ENCODE results near the gene SLC36A3. TPM values are rescaled to one million over a fixed set of nuclear protein-coding genes. Genes with fewer than 3 reads are reported as not detected.

SLC36A3 gene
- total RNA-seq = not detected in 2 replicates

DNA sequence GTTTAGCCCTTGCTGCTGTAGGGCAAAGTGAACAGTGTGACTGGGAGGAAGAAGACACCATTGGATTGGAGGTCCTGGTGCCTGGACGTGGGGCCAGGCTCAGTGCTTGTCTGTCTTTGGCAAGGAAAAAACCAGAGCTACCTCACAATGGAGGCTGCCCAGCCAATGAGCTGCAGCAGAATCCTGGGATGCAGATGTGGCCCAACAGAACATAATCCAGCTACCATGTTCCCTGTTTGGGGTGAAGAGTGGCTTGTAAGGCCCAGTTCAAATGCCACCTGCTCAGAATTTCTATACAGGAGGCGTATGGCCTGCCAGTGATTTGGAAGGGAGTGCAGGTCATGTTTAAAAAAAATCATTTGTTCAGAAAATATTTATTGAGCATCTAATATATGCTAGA lies at the start of gene SLC36A3:
TSS of gene SLC36A3 (minus strand) at position 101 of the 400 bp plus-strand sequence. CDS start 412 bp downstream, outside the sequence.
- H3K27ac Mint-ChIP-seq = no peak within 1 kb of the TSS
- intact Hi-C loops (cut with micrococcal nuclease) = no loop called here
- DNase-seq (ENCODE audit: low spot score) = no peak

DNA sequence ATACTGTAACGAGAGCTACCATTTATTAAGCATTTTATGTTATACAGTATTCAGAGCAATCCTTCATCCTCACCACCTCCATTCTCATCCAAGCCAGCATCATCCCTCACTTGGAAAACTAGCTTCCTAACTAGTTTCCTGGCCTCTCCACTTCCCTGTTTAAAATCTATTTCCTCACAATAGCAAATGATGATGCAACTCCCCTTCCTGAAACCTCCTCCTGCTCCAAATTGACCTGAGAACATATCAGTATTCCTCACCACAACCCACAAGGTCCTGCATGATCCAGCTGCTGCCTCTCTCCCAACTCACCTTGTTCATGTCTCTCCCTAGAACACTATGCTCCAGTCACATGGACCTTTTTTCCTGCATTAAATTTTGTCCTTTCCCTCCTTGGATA lies 48.1 kb upstream of the SLC36A3 start:
- DNase-seq (ENCODE audit: low spot score) = no peak
- no peaks in the 10 kb centered on the region for H3K9me3 Mint-ChIP-seq
- peaks cover 9% of the 10 kb centered on the region for H3K27me3 Mint-ChIP-seq (ENCODE audit: low read depth)
- H3K4me1 Mint-ChIP-seq (ENCODE audit: low read depth) = no peaks in the 10 kb centered on the region
- H3K4me3 Mint-ChIP-seq (ENCODE audit: low read depth) = no peak overlapping the region
- no peak overlapping the region for H3K27ac Mint-ChIP-seq
- intact Hi-C loops (cut with micrococcal nuclease) = no loop called here
- H3K36me3 Mint-ChIP-seq (ENCODE audit: low read depth) = no peaks in the 10 kb centered on the region

More for the DNA sequence above, at the start of gene SLC36A3:
- Mint-ChIP-seq H3K9me3 (no peaks in the 10 kb centered on the region), H3K4me3 (ENCODE audit: low read depth) (no peak within 1 kb of the TSS), H3K4me1 (ENCODE audit: low read depth) (no peaks in the 10 kb centered on the region), H3K36me3 (ENCODE audit: low read depth) (no peaks in the 10 kb centered on the region), H3K27me3 (ENCODE audit: low read depth) (peaks cover 47% of the 10 kb centered on the region)

DNA sequence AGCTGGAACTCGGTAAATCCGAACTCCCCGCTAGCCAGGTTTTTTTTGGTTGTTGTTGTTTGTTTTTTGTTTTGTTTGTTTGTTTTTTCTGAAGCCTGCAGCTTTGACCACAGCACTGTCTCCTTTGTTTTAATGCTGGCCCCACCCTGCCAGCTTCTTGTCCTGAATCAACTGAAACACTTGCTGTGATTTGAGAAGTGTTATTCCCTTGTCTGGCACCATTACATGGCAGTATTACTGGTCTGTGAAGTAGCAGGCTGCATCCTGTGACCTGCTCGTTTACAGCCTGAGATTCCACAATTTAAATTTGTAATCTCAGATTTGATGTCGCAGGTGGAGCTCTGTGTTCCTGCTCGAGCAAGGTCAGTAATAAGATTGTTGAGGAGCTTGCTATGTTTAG lies 45.2 kb upstream of the SLC36A3 start:
- H3K27me3 Mint-ChIP-seq (ENCODE audit: low read depth) = peaks cover 20% of the 10 kb centered on the region
- H3K9me3 Mint-ChIP-seq = no peaks in the 10 kb centered on the region
- no peak overlapping the region for H3K4me3 Mint-ChIP-seq (ENCODE audit: low read depth)

DNA sequence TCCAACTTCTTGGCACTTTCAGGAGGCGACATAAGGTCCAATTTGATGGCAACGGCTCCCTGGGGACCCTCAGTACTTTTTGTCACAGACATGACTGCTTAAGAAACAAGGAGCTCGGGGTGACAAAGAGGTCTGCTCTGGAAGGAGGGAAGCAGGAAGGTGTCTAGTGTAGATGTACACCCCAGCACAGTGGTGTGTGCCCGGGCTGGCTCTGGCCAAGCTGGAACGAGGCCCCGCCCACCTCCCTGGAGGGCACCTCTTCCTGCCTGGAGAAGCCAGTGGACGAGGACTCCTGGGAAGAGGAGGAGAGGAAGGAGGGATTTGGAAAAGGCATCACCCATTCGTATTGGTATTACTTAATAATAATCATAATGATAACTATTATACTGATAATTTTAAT lies 43.8 kb upstream of the SLC36A3 start, which contains the start of gene SLC36A2:
TSS of gene SLC36A2 (minus strand) at position 191 of the 400 bp plus-strand sequence. CDS start at position 92, 99 bp downstream.
- intact Hi-C loops (cut with micrococcal nuclease) = no loop called here
- DNase-seq (ENCODE audit: low spot score) = no peak
- Mint-ChIP-seq H3K4me3 (ENCODE audit: low read depth) (no peak within 1 kb of the TSS), H3K9me3 (no peaks in the 10 kb centered on the region), H3K4me1 (ENCODE audit: low read depth) (no peaks in the 10 kb centered on the region), H3K27me3 (ENCODE audit: low read depth) (peaks cover 19% of the 10 kb centered on the region), H3K36me3 (ENCODE audit: low read depth) (no peaks in the 10 kb centered on the region), H3K27ac (no peak within 1 kb of the TSS)

More for the DNA sequence above, 45.2 kb upstream of the SLC36A3 start:
- Mint-ChIP-seq H3K27ac (no peak overlapping the region), H3K4me1 (ENCODE audit: low read depth) (no peaks in the 10 kb centered on the region), H3K36me3 (ENCODE audit: low read depth) (no peaks in the 10 kb centered on the region)
- DNase-seq (ENCODE audit: low spot score) = no peak
- intact Hi-C loops (cut with micrococcal nuclease) = no loop called here

DNA sequence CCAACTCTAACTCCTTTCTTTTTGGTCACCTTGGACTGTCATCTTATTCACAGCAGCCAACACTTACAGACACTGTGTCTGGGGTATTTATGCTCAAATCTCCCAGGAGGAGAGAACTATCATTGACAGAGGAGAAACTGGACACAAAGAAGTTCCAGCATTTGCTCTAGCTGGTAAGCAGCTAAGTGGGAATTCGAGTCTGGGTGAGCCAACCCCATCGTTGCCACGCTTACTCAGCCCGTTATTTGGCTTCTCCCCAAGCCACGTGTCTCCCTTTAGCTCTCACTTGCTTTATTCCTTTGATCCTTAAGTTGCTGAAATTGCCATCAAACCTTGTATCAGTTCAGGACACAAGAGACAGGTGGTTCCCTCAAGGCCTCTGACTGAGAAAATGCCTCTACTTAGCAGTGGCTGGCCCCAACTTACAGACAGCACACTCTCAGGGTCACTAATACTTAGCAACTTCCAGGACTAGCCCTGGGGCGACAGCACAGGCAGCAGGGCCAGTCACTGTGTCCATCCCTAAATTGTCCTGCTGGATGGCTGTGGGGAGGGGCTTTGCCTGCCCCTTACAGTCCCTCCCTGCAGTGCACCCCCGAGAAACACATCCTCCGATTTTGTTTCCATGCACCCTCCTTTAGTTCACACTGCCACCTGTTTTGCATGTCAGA lies 42.4 kb upstream of the SLC36A3 start:
- no peak overlapping the region for H3K27ac Mint-ChIP-seq
- intact Hi-C loops (cut with micrococcal nuclease) = no loop called here
- no peak overlapping the region for H3K4me3 Mint-ChIP-seq (ENCODE audit: low read depth)
- H3K9me3 Mint-ChIP-seq = no peaks in the 10 kb centered on the region
- no peaks in the 10 kb centered on the region for H3K4me1 Mint-ChIP-seq (ENCODE audit: low read depth)
- H3K36me3 Mint-ChIP-seq (ENCODE audit: low read depth) = no peaks in the 10 kb centered on the region
- H3K27me3 Mint-ChIP-seq (ENCODE audit: low read depth) = peaks cover 17% of the 10 kb centered on the region
- no peak for DNase-seq (ENCODE audit: low spot score)

DNA sequence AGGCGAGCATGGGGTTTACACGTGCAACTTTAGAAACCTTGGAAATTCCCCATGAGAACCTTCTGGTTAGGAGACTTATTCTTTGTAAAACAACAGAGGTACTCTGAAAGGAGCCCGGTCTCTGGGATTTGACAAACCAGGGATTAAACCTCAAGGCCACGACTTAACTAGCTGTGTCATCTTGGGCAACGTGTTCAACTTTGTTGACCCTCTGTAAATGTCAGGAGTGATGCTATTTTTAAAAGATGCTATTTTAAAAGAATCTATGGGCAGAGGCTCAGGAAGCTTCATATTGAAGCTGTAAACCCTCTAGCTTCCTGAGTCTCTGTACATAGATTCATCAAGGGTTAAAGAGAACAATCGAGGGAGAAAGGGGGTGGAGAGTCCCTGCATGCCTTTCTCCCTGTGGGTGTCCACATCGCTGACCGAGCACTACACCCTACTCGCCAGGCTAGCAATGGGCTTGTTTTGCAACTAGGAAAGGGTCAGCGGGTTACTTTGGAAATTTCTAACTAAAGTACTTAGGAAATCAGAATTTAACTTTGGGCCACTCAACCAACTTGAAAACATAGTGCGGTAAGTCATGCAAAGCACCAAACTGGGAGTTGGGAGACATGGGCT lies 41.7 kb upstream of the SLC36A3 start:
- DNase-seq (ENCODE audit: low spot score) = no peak
- Mint-ChIP-seq H3K4me3 (ENCODE audit: low read depth) (no peak overlapping the region), H3K27ac (no peak overlapping the region), H3K4me1 (ENCODE audit: low read depth) (no peaks in the 10 kb centered on the region), H3K9me3 (no peaks in the 10 kb centered on the region), H3K36me3 (ENCODE audit: low read depth) (no peaks in the 10 kb centered on the region), H3K27me3 (ENCODE audit: low read depth) (peaks cover 19% of the 10 kb centered on the region)
- intact Hi-C loops (cut with micrococcal nuclease) = no loop called here

DNA sequence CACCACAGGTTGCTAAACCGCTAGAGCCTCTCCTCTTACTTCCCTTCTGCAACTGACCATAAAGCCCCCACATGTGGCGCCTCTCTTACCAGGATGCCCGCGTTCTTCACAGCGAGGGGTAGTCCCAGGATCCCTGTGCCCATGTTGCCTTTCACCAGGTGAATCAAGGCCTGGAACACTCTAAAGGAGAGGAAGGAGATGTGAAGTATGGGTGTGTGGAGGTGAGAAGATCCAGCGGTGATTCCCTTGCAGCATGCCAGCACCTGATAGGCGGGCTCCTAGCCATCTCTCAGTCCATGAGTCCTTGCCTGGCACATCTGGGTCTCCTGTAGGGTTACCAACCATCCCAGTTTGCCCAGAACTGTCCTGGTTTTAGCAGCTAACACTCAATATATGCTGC lies 40.5 kb upstream of the SLC36A3 start:
- Mint-ChIP-seq H3K4me1 (ENCODE audit: low read depth) (peaks cover under 1% of the 10 kb centered on the region), H3K36me3 (ENCODE audit: low read depth) (no peaks in the 10 kb centered on the region), H3K9me3 (no peaks in the 10 kb centered on the region), H3K27ac (no peak overlapping the region), H3K27me3 (ENCODE audit: low read depth) (peaks cover 27% of the 10 kb centered on the region), H3K4me3 (ENCODE audit: low read depth) (no peak overlapping the region)
- no peak for DNase-seq (ENCODE audit: low spot score)
- intact Hi-C loops (cut with micrococcal nuclease) = no loop called here

DNA sequence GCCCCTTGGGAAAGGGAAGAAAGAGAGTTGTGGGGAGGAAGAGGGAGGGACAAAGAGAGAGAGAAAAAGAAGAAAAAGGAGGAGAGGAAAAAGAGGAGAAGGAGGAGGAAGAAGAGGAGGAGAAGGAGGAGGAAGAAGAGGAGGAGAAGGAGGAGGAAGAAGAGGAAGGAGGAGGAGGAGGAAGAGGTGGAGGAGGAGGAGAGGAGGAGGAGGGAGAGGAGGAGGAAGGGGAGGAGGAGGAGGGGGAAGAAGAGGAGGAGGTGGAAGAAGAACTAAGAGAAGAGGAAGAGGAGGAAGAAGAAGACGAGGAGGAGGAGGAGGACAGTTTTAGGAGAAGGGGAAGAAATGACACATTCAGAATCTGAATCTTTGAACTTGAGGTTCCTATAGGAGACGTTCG lies 36.4 kb upstream of the SLC36A3 start:
- H3K27ac Mint-ChIP-seq = no peak overlapping the region
- peaks cover 6% of the 10 kb centered on the region for H3K4me1 Mint-ChIP-seq (ENCODE audit: low read depth)
- no peak overlapping the region for H3K4me3 Mint-ChIP-seq (ENCODE audit: low read depth)
- H3K36me3 Mint-ChIP-seq (ENCODE audit: low read depth) = no peaks in the 10 kb centered on the region
- H3K9me3 Mint-ChIP-seq = no peaks in the 10 kb centered on the region
- intact Hi-C loops (cut with micrococcal nuclease) = no loop called here
- H3K27me3 Mint-ChIP-seq (ENCODE audit: low read depth) = peaks cover 23% of the 10 kb centered on the region
- DNase-seq (ENCODE audit: low spot score) = no peak

DNA sequence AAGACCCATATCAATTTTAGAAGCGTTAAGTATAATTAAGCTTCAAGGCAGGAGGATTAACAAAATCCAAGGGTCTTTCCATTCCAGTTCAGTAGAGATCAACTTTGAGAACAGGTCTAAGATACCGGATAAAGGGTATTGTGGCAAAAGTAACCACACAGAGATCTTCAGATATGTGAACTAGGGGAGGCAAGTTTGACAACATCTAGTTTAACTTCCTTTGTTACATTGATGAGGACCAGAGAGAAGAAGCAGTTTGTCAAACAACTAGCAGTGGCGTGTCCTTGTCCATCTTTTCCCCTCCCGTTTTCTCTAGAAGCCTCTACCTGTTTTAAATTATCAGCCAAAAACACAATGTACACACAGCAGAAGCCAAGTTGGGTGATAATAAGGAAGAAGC lies 35.2 kb upstream of the SLC36A3 start:
- no peaks in the 10 kb centered on the region for H3K9me3 Mint-ChIP-seq
- no peak overlapping the region for H3K27ac Mint-ChIP-seq
- no peak for DNase-seq (ENCODE audit: low spot score)
- peaks cover 6% of the 10 kb centered on the region for H3K4me1 Mint-ChIP-seq (ENCODE audit: low read depth)
- no peak overlapping the region for H3K4me3 Mint-ChIP-seq (ENCODE audit: low read depth)
- peaks cover 22% of the 10 kb centered on the region for H3K27me3 Mint-ChIP-seq (ENCODE audit: low read depth)
- intact Hi-C loops (cut with micrococcal nuclease) = no loop called here
- H3K36me3 Mint-ChIP-seq (ENCODE audit: low read depth) = no peaks in the 10 kb centered on the region

DNA sequence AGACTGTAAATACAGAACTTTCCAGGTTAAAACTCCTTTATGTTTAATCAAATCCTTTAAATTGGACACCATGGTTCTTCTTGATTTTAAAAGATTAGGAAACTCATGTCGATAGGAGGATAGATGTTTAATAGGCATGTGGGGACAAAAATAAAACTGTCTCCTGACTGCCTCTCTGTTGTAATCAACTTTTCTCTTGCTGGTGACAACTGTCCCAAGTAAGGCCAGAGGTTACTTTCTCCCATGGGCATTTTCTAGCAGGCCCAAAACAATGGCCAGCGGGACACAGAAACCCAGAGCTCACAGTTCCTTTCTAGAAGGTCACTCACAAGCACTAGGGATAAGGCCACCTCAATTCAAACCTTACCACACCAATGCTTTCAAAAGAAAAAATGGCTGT lies 29.3 kb upstream of the SLC36A3 start:
- no peak overlapping the region for H3K27ac Mint-ChIP-seq
- H3K4me3 Mint-ChIP-seq (ENCODE audit: low read depth) = no peak overlapping the region
- H3K36me3 Mint-ChIP-seq (ENCODE audit: low read depth) = no peaks in the 10 kb centered on the region
- H3K4me1 Mint-ChIP-seq (ENCODE audit: low read depth) = no peaks in the 10 kb centered on the region
- no peak for DNase-seq (ENCODE audit: low spot score)
- intact Hi-C loops (cut with micrococcal nuclease) = no loop called here
- no peaks in the 10 kb centered on the region for H3K9me3 Mint-ChIP-seq
- peaks cover 17% of the 10 kb centered on the region for H3K27me3 Mint-ChIP-seq (ENCODE audit: low read depth)

DNA sequence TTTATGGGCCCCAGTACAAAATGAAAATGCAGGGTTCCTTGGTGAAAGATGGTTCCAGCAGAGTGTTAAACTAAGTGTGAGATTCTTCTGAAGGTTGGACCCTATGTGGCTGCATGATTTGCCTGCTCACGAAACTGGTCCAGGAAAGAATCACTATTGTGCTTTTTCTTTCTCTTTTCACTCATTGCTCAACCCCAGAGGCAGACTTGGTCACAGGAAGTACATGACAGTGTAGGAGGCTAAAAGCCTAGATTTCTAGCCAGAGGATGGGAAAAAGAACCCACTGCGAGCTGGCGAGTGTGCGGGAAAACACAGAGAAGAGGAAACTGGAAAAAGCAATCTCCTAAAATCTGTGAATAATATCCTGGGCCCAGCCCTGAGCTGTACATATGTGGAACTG lies 25.2 kb upstream of the SLC36A3 start:
- intact Hi-C loops (cut with micrococcal nuclease) = no loop called here
- no peak overlapping the region for H3K27ac Mint-ChIP-seq
- H3K4me1 Mint-ChIP-seq (ENCODE audit: low read depth) = no peaks in the 10 kb centered on the region
- no peak for DNase-seq (ENCODE audit: low spot score)
- no peak overlapping the region for H3K4me3 Mint-ChIP-seq (ENCODE audit: low read depth)
- H3K9me3 Mint-ChIP-seq = no peaks in the 10 kb centered on the region
- no peaks in the 10 kb centered on the region for H3K36me3 Mint-ChIP-seq (ENCODE audit: low read depth)
- peaks cover 11% of the 10 kb centered on the region for H3K27me3 Mint-ChIP-seq (ENCODE audit: low read depth)

DNA sequence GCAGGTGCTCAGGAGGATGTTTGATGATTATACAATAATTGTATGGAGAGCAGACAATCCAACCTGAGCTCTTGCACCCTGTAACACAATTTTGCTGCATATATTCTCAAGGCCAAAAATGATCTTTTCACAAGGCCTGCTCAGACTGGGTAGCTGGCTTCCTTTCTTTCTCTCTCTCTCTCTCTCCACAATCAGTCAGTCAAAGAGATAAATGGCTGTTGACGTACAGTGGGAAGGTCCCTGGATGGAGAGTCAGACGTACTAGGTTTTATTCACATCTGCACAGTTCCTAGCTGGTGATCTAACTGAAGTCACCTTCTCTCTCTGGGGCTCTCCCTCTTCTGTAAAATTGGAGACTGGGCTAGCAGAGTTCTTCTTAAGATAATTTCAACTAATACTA lies 24.0 kb upstream of the SLC36A3 start:
- intact Hi-C loops (cut with micrococcal nuclease) = no loop called here
- H3K4me3 Mint-ChIP-seq (ENCODE audit: low read depth) = no peak overlapping the region
- H3K4me1 Mint-ChIP-seq (ENCODE audit: low read depth) = no peaks in the 10 kb centered on the region
- H3K27ac Mint-ChIP-seq = no peak overlapping the region
- H3K9me3 Mint-ChIP-seq = no peaks in the 10 kb centered on the region
- no peaks in the 10 kb centered on the region for H3K36me3 Mint-ChIP-seq (ENCODE audit: low read depth)
- no peak for DNase-seq (ENCODE audit: low spot score)
- H3K27me3 Mint-ChIP-seq (ENCODE audit: low read depth) = peaks cover 11% of the 10 kb centered on the region

DNA sequence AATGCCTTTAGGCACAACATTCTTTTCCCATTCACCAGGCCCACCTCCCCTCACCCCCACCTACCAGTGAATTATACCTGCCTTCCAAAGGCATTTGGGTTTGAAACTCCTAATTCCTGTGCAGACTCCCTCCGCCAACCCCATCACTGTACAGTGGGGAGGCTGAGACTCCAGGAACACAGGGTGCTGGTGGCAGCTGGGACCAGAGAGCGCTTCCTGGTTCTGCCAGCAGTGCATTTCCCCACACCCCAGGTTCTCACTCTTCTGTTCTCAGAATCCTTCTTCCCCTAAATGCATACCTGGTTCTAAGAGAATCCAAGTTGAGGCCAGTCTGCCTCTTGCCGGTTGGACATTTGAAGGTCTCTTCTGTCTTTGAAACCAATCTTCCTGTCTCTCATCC lies 22.7 kb upstream of the SLC36A3 start:
- DNase-seq (ENCODE audit: low spot score) = no peak
- no peak overlapping the region for H3K27ac Mint-ChIP-seq
- H3K9me3 Mint-ChIP-seq = no peaks in the 10 kb centered on the region
- peaks cover 9% of the 10 kb centered on the region for H3K27me3 Mint-ChIP-seq (ENCODE audit: low read depth)
- H3K4me3 Mint-ChIP-seq (ENCODE audit: low read depth) = no peak overlapping the region
- no peaks in the 10 kb centered on the region for H3K4me1 Mint-ChIP-seq (ENCODE audit: low read depth)
- no peaks in the 10 kb centered on the region for H3K36me3 Mint-ChIP-seq (ENCODE audit: low read depth)
- intact Hi-C loops (cut with micrococcal nuclease) = no loop called here

All from activated T-helper 2 cell treated with anti-CD3 and anti-CD28 coated beads, Interferon-gamma antibody, Interleukin-2, Interleukin-4, amounts not matched to agents 10 μg/mL and 5 μg/mL and 100 μg/mL, durations not matched to agents 14 hours and 24 hours and 36 hours (primary cell).